ENCODE results near the gene PGR. TPM values are rescaled to one million over a fixed set of nuclear protein-coding genes. Genes with fewer than 3 reads are reported as not detected.

Gene PGR
- total RNA-seq (2014; rRNA removed; shearing (Covaris generic)) (not detected in 2 replicates), polyA plus RNA-seq (2016; fragmentation: Nextera tagmentation; extraction: Ambion mirVana) (not detected in 2 replicates)

GRCh38 chr11:101129203-101129943 lies at the start of gene PGR:
Gene PGR (minus strand): TSS chr11:101129813. CDS start chr11:101129070, 743 bp downstream.
- H3K79me2 ChIP-seq (ENCODE audit: insufficient read depth), result no peaks in the 10 kb centered on the region
- H3K27ac ChIP-seq, result no peak within 1 kb of the TSS
- H3K4me1 ChIP-seq (ENCODE audit: insufficient read depth), result 0 out of 2 replicates have a peak, but pooled peaks cover 4% of the 10 kb centered on the region
- no peak within 1 kb of the TSS for H3K4me2 ChIP-seq (ENCODE audit: unreplicated experiment)
- H2AFZ ChIP-seq, result peak within 1 kb of the TSS; percentile 85; the same call in 1 of the 2 replicates
- no peak within 1 kb of the TSS for H3K4me3 ChIP-seq
- H3K36me3 ChIP-seq (ENCODE audit: low read depth), result no peaks in the 10 kb centered on the region
- H3K9me3 ChIP-seq (ENCODE audit: low read depth), result no peaks in the 10 kb centered on the region
- H3F3A ChIP-seq (ENCODE audit: insufficient read depth), result peaks cover 9% of the 10 kb centered on the region; the same call in 1 of the 2 replicates
- no peaks in the 10 kb centered on the region for H3K9me2 ChIP-seq (ENCODE audit: insufficient read depth)
- no peak within 1 kb of the TSS for H3K9ac ChIP-seq
- WGBS, 2 experiments (ENCODE audit: low coverage in 1 of 2, low lambda C conversion rate in 2 of 2, missing lambda C conversion rate in 2 of 2), result 2% methylated on average over 32 to 38 of the region's 38 CpGs
- H3K27me3 ChIP-seq (replicated peaks; ENCODE audit: insufficient read depth), result peaks cover 64% of the 10 kb centered on the region
- TF ChIP-seq EZH2phosphoT487 (IDR thresholded peaks at IDR 0.05; ENCODE audit: insufficient read depth, low read depth) (0 out of 2 replicates have a peak, but pooled peaks have one; percentile 47), EZH2 (IDR thresholded peaks at IDR 0.05; ENCODE audit: insufficient read depth, poor library complexity, severe bottlenecking) (peak; percentile 71)
- H4K20me1 ChIP-seq (ENCODE audit: insufficient read depth), result no peaks in the 10 kb centered on the region; the same call in 1 of the 2 replicates
- in situ Hi-C loops (cut with MboI), result loop anchor here (10.0 kb wide), 1 partner anchor 55 kb away; no protein-coding TSS in a partner anchor
- peak; percentile 8 for DNase-seq

GRCh38 chr11:101176381-101176780 lies 46.8 kb upstream of the PGR start:
- H3K79me2 ChIP-seq (ENCODE audit: insufficient read depth), result no peaks in the 10 kb centered on the region
- TF ChIP-seq EZH2 (IDR thresholded peaks at IDR 0.05; ENCODE audit: insufficient read depth, poor library complexity, severe bottlenecking), result no peak
- TF ChIP-seq EZH2phosphoT487 (IDR thresholded peaks at IDR 0.05; ENCODE audit: insufficient read depth, low read depth), result no peak
- no peaks in the 10 kb centered on the region for H4K20me1 ChIP-seq (ENCODE audit: insufficient read depth)
- H3K36me3 ChIP-seq (ENCODE audit: low read depth), result no peaks in the 10 kb centered on the region
- H3K27me3 ChIP-seq (replicated peaks; ENCODE audit: insufficient read depth), result no peaks in the 10 kb centered on the region
- no peaks in the 10 kb centered on the region for H3K4me1 ChIP-seq (ENCODE audit: insufficient read depth)
- H3K9me3 ChIP-seq (ENCODE audit: low read depth), result no peaks in the 10 kb centered on the region
- no peak overlapping the region for H3K9ac ChIP-seq
- H3F3A ChIP-seq (ENCODE audit: insufficient read depth), result no peaks in the 10 kb centered on the region
- no peak overlapping the region for H3K4me3 ChIP-seq
- H3K4me2 ChIP-seq (ENCODE audit: unreplicated experiment), result no peak overlapping the region
- in situ Hi-C loops (cut with MboI), result no loop called here
- H2AFZ ChIP-seq, result no peak overlapping the region
- WGBS, 2 experiments (ENCODE audit: low coverage in 1 of 2, low lambda C conversion rate in 2 of 2, missing lambda C conversion rate in 2 of 2), result 56 to 65% methylated on average over 3 of the region's 3 CpGs
- H3K9me2 ChIP-seq (ENCODE audit: insufficient read depth), result no peaks in the 10 kb centered on the region
- DNase-seq, result no peak
- H3K27ac ChIP-seq, result no peak overlapping the region

DNA sequence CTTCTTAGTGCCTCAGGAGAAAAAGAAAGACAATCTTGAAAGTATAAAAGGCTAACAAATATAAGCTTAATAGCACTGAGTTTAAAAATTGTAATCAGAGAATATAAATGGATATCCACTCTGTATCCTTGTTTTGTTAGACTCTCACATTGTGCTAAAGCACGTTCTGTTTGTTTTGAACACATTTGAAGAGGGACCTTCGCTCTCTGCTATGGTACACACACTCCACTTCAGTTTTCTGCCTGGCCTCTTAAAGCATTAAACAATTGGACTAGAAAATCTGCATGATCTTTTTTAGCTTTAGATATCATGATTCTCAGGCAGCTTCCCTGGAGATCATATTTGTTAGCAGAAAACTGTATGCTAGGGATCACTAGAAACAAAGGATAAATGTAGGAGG lies 40.3 kb upstream of the PGR start:
- no peaks in the 10 kb centered on the region for H3K9me2 ChIP-seq (ENCODE audit: insufficient read depth)
- no peaks in the 10 kb centered on the region for H4K20me1 ChIP-seq (ENCODE audit: insufficient read depth)
- H3K4me1 ChIP-seq (ENCODE audit: insufficient read depth), result no peaks in the 10 kb centered on the region
- no peak for TF ChIP-seq EZH2phosphoT487 (IDR thresholded peaks at IDR 0.05; ENCODE audit: insufficient read depth, low read depth)
- no peak for TF ChIP-seq EZH2 (IDR thresholded peaks at IDR 0.05; ENCODE audit: insufficient read depth, poor library complexity, severe bottlenecking)
- H3K27ac ChIP-seq, result no peak overlapping the region
- H2AFZ ChIP-seq, result no peak overlapping the region
- 37 to 42% methylated on average over 2 of the region's 2 CpGs for WGBS, 2 experiments (ENCODE audit: low coverage in 1 of 2, low lambda C conversion rate in 2 of 2, missing lambda C conversion rate in 2 of 2)
- H3K4me2 ChIP-seq (ENCODE audit: unreplicated experiment), result no peak overlapping the region
- no peak for DNase-seq
- H3K9ac ChIP-seq, result no peak overlapping the region
- no peaks in the 10 kb centered on the region for H3K9me3 ChIP-seq (ENCODE audit: low read depth)
- no peak overlapping the region for H3K4me3 ChIP-seq
- no peaks in the 10 kb centered on the region for H3F3A ChIP-seq (ENCODE audit: insufficient read depth)
- no peaks in the 10 kb centered on the region for H3K79me2 ChIP-seq (ENCODE audit: insufficient read depth)
- H3K36me3 ChIP-seq (ENCODE audit: low read depth), result no peaks in the 10 kb centered on the region
- in situ Hi-C loops (cut with MboI), result no loop called here
- no peaks in the 10 kb centered on the region for H3K27me3 ChIP-seq (replicated peaks; ENCODE audit: insufficient read depth)

DNA sequence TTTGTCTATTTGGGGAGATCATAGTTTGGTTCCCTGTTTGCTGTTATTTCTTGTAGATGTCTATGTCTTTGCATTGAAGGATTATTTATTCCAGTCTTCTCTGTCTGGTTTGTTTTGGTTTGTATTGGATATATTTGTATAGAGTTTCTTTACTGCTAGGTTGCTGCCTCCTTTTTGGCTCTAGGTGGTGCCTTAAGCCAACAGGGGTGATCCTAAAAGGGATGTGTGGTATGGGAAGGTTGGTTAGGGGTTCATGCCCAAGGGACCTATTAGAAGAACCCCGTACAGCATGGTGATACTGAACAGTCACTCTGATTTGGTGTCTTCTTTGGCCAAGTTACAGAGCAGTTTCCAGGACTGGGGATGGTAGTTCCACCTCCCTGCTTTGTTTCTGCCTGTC lies 36.4 kb upstream of the PGR start:
- in situ Hi-C loops (cut with MboI), result no loop called here
- 13 to 27% methylated on average over 1 of the region's 1 CpG for WGBS, 2 experiments (ENCODE audit: low coverage in 1 of 2, low lambda C conversion rate in 2 of 2, missing lambda C conversion rate in 2 of 2)
- Histone ChIP-seq H3F3A (ENCODE audit: insufficient read depth) (no peaks in the 10 kb centered on the region), H3K27ac (no peak overlapping the region), H3K4me3 (no peak overlapping the region), H3K4me1 (ENCODE audit: insufficient read depth) (no peaks in the 10 kb centered on the region), H3K9me2 (ENCODE audit: insufficient read depth) (no peaks in the 10 kb centered on the region), H3K9me3 (ENCODE audit: low read depth) (no peaks in the 10 kb centered on the region), H3K27me3 (replicated peaks; ENCODE audit: insufficient read depth) (no peaks in the 10 kb centered on the region), H3K36me3 (ENCODE audit: low read depth) (no peaks in the 10 kb centered on the region), H2AFZ (no peak overlapping the region), H4K20me1 (ENCODE audit: insufficient read depth) (no peaks in the 10 kb centered on the region), H3K4me2 (ENCODE audit: unreplicated experiment) (no peak overlapping the region), H3K79me2 (ENCODE audit: insufficient read depth) (no peaks in the 10 kb centered on the region), H3K9ac (no peak overlapping the region)
- TF ChIP-seq EZH2phosphoT487 (IDR thresholded peaks at IDR 0.05; ENCODE audit: insufficient read depth, low read depth) (no peak), EZH2 (IDR thresholded peaks at IDR 0.05; ENCODE audit: insufficient read depth, poor library complexity, severe bottlenecking) (no peak)
- no peak for DNase-seq
